ENCODE results near the gene PDCD6IP.
"Not testable (repeated sequence)": the region's sequence is repeated elsewhere in the genome, so short reads cannot be mapped to it uniquely, and the experiment has no call there.

The PDCD6IP gene, protein sequence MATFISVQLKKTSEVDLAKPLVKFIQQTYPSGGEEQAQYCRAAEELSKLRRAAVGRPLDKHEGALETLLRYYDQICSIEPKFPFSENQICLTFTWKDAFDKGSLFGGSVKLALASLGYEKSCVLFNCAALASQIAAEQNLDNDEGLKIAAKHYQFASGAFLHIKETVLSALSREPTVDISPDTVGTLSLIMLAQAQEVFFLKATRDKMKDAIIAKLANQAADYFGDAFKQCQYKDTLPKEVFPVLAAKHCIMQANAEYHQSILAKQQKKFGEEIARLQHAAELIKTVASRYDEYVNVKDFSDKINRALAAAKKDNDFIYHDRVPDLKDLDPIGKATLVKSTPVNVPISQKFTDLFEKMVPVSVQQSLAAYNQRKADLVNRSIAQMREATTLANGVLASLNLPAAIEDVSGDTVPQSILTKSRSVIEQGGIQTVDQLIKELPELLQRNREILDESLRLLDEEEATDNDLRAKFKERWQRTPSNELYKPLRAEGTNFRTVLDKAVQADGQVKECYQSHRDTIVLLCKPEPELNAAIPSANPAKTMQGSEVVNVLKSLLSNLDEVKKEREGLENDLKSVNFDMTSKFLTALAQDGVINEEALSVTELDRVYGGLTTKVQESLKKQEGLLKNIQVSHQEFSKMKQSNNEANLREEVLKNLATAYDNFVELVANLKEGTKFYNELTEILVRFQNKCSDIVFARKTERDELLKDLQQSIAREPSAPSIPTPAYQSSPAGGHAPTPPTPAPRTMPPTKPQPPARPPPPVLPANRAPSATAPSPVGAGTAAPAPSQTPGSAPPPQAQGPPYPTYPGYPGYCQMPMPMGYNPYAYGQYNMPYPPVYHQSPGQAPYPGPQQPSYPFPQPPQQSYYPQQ

DNA sequence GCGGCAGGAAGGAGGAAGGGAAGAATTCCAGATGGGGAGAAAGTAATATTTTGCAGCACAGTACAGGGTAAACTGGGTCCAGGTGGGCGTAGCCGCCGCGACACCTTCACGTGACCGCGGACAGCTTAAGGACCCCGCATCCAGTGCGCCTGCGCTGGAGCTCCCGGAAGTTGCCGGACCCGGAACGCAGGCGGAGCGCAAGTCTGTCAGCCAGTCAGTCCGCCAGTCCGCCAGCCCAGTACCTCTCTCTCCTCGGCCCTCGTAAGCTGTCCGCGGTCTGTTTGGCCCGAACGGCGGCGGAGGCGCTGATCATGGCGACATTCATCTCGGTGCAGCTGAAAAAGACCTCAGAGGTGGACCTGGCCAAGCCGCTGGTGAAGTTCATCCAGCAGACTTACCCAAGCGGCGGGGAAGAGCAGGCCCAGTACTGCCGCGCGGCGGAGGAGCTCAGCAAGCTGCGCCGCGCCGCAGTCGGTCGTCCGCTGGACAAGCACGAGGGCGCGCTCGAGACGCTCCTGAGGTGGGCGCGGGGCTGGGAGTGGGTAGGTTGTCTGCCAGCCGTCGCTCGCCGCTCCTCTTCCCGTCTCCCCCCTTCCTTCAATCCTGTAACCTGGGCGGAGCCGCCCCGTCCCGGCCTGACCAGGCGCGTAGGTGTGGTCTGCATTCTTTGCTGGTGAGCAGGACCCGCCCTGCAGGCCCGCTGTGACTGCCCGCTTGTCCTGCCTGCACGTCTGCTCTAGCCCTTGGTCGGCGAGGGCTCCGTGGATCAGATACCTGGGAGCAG, at the start of gene PDCD6IP:
PDCD6IP (plus strand) TSS at position 213 of the 784 bp plus-strand sequence; CDS start at position 312, 99 bp downstream.
- peak; percentile 82 to 86 for DNase-seq (ENCODE audit: low read depth in 2 of 2)

DNA sequence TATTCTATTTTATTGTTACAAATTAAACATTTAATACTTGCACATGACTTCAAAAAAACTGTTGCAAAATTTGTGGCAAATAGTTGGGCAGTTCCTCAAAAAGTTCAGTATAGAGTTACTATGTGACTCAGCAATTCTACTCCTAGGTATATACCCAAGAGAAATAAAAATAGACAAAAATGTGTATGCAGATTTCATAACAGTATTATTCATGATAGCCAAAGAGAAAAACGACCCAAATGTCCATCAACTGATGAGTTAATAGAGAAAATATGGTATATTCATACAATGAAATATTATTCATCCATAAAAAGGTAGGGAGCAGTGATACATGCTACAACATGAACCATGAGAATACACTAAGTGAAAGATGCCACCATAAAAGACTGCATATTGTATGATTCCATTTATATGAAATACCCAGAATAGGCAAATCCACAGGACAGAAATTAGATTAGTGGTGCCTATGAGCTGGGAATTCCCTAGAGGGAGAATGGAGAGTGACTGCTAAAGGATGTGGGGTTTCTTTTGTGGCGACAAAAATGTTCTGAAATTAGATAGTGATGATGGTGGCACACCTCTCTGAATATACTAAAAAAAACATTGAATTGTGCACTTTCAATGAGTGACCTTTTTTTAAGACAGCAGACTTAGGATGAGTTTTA, 48.8 kb upstream of the PDCD6IP start:
- DNase-seq (ENCODE audit: low read depth in 2 of 2), result no peak

DNA sequence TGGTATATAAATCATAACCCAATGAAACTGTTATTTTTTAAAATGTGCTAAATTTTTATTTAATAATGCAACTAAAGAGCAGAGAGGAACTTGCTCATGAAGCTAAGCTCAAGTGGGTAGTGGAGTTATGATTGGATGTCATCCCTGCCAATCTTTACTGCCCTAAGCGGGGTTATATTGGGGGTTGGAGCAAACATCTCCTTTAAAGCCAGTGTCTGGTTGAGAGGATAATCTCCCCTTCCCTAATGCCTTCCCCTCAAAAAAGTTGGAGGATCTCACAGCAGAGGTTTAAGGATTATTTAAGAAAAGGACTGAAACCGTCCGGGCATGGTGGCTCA, 48.2 kb upstream of the PDCD6IP start:
- DNase-seq (ENCODE audit: low read depth in 2 of 2), result no peak

- DNase-seq (ENCODE audit: low read depth in 2 of 2), result no peak
Measured at GRCh38 chr3:33751336-33751735, 47.1 kb upstream of the PDCD6IP start.

DNA sequence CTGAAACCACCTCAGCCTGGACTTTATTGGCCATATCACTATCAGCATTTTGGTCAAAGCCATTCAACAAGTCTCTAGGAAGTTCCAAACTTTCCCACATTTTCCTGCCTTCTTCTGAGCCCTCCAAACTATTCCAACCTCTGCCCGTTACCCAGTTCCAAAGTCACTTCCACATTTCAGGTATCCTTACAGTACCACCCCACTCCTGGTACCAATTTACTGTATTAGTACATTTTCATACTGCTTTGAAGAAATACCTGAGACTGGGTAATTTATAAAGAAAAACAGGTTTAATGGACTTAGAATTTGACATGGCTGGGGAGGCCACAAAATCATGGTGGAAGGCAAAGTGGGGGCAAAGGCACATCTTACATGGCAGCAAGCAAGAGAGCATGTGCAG, 44.0 kb upstream of the PDCD6IP start:
- not testable (repeated sequence) for DNase-seq (ENCODE audit: low read depth in 2 of 2)

GRCh38 chr3:33758281-33758680, 40.1 kb upstream of the PDCD6IP start:
- DNase-seq (ENCODE audit: low read depth in 2 of 2), result no peak

DNA sequence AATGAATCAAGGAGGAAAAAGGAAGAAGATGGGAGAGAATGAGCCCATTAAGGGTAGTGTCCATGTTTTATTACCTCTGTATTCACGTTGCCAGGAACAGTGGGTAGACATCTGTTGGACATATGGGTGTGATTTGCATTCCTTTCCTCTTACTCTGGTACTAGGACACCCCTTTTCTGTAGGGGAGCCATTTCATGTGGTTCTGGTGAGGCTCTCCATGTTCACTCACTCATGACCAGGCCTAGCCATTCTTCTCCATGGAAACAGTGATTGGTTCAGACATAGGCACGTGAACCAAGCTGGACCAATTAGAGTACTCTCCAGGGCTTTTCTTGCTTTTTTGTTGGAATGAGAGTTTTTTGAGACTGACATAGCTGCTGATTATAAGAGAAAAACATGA, 39.6 kb upstream of the PDCD6IP start:
- DNase-seq (ENCODE audit: low read depth in 2 of 2), result no peak

DNA sequence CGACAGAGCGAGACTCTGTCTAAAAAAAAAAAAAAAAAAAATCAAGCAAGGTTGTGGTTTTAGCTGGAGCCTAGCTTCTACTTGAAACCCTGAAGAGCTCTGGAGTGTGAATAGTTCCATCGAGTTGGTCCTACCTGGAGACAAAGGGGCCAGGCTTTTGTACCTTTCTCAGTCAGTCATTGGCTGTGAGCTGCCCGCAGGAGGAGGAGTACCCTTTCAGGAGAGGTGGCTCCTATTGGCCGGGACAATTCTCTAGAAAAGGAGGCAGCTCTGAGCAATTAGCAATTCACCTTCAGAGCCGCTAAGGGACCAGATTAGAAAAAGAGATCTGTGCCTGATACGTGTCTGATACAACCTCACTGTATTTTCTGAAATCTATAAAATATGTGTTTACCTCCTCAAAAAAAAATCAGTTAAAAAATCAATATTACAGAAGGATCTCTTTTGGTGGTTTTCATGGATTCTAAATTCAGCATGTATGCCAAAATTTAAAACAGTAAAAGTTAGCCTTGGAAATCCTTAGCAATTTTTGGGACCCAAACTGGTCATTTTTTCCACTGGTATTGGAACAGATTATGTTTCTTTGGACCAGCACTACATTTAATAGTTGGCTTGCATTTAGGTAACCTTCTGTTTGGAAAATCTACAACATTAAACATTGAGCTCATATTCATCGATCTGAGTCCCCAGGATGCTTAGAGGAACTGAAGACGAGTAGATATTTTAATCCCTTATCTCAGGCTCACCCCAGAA, 29.7 kb upstream of the PDCD6IP start:
- DNase-seq (ENCODE audit: low read depth in 2 of 2), result no peak

DNA sequence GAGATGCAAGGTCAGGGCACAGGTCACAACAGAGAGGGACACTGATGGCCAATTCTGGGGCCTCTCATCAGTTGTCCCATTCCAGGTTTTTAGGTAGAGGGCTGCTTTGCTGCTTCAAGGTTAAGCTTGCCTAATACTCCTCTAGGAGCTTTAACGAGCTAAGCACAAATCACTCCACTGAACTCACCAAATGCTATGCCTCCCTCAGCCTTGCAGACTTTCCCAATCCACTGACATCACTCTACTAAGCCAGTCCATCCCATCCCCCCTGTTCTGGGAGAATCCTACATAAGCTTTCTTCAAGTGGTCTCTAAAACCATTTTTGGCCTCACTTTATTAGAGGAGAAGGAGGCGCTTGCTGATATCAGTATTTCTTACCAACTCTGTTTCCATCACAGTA, 24.8 kb upstream of the PDCD6IP start:
- DNase-seq (ENCODE audit: low read depth in 2 of 2), result no peak

GRCh38 chr3:33775363-33775762, 23.1 kb upstream of the PDCD6IP start:
- no peak for DNase-seq (ENCODE audit: low read depth in 2 of 2)

DNA sequence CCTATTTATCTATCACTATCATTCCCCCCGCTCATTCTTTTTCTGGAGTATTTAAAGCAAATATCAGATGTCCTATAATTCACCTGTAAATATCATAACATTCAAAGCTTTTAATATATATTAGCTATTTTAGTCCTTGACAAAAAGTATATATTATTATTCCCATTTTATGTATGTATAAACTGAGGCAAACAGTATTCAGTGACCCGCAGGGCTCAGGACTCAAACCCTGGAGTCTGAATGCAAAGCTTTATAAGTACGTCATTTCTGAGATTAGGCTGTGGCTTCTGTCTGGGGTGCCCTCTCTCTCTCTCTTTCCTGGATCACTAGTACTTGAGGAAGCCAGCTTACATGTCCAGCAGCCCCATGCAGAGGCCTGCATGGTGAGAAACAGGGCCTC, 20.4 kb upstream of the PDCD6IP start:
- no peak for DNase-seq (ENCODE audit: low read depth in 2 of 2)

DNA sequence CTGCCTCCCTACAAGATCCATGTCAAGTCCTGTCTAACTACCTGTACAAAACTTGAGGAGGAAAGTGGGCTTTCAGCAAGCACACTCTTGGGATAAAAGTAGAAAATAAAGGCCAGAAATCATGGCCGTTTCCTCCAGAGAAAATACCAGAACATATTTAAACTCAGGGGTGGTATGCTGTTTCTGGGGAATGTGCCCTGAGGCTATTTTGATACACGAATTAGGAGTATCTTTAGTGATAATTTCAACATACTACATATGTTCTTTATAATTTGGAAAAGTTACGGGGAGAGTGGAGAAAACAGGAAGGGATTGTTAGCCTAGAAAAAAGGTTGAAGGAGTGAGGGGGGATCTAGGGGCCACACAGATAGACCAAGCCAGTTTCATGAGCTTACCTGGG, 18.7 kb upstream of the PDCD6IP start:
- no peak for DNase-seq (ENCODE audit: low read depth in 2 of 2)

GRCh38 chr3:33781413-33781812, 17.0 kb upstream of the PDCD6IP start:
- not testable (repeated sequence) for DNase-seq (ENCODE audit: low read depth in 2 of 2)

GRCh38 chr3:33786565-33787327, 11.7 kb upstream of the PDCD6IP start:
- DNase-seq (ENCODE audit: low read depth in 2 of 2), result no peak

- DNase-seq (ENCODE audit: low read depth in 2 of 2), result peak; percentile 20 to 45
Measured at GRCh38 chr3:33787328-33788009, 11.0 kb upstream of the PDCD6IP start.

DNA sequence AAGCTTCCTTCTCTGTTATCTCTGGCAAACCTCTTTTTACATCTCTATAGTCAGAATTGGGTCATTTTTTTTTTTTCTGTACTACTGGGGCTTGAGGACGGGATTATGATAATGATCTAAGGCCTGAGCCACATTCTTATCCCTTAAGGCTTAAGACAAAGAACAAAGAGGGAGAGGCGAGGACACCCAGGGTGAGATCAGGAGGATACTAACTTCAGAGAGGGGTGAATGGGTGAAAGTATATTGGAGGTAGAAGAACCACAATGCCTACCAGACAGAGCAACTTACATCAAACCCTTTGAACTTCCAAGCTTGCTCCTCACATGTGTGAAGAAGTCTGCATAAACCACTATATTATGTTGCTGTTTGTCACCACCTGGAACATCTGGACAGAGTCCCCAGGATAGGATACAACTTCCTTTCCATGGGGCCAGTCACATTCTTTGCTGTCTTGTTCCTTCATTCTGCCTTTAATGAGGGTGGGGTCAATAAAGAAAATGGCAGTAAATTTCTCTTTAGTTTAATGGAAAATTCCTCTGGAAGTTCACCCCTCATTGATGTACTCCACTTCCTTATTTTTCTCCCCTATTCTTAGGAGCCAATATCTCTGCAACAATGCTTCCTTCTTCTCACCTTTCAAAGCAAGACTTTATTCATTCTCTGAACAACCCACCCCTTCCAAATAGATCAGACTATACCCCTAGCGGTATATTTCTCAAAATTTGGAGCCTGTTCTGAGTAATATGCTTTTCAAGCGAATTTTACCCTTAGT, 9.1 kb upstream of the PDCD6IP start:
- no peak for DNase-seq (ENCODE audit: low read depth in 2 of 2)

DNA sequence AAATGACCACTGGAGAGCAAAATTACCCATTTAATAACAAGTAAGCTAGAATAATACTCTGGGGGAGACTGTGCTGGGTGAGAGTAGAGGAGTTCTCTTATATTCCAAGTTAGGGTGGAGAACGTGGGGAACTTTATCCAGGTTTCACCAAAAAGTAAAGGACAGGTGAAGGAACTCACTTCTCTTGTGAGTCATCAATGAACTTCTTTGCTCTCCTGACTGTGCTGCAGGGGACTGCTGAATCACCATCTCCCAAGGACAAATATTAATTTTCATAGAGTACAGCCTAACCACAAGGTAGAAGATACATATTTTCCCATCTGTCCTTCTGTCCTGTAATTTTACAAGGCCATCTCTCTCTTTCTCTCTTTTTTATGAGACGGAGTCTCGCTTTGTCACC, 8.3 kb upstream of the PDCD6IP start:
- no peak for DNase-seq (ENCODE audit: low read depth in 2 of 2)

GRCh38 chr3:33791477-33792166, 6.8 kb upstream of the PDCD6IP start:
- no peak for DNase-seq (ENCODE audit: low read depth in 2 of 2)

Measured in activated CD4-positive, alpha-beta T cell treated with anti-CD3 and anti-CD28 coated beads for 24 hours (primary cell).